NCI-H82 treated with DMSO at 0.1 percent for 48 hours (cell line): ENCODE data around the gene SRGAP3.

Experiments used
- DNase-seq: peaks from one replicate; lab custom pipeline; 2025; ENCODE audit not compliant: unreplicated experiment; lab: John Stamatoyannopoulos, UW

The SRGAP3 gene

GRCh38 chr3:9204253-9204992 is 45.0 kb downstream of the SRGAP3 start:
- peak; percentile 7 for DNase-seq

GRCh38 chr3:9203317-9203716 is 46.1 kb downstream of the SRGAP3 start:
- DNase-seq = no peak

- DNase-seq = no peak
These were observed 46.9 kb downstream of the SRGAP3 start for GRCh38 chr3:9202546-9202945.

- no peak for DNase-seq
These were observed 47.5 kb downstream of the SRGAP3 start for GRCh38 chr3:9201955-9202354.

GRCh38 chr3:9201266-9201665 is 48.2 kb downstream of the SRGAP3 start:
- DNase-seq = no peak

GRCh38 chr3:9199775-9200174 is 49.7 kb downstream of the SRGAP3 start:
- no peak for DNase-seq

GRCh38 chr3:9198899-9199335 is 50.5 kb downstream of the SRGAP3 start:
- no peak for DNase-seq

GRCh38 chr3:9198261-9198660 is 51.2 kb downstream of the SRGAP3 start:
- DNase-seq = no peak

GRCh38 chr3:9196020-9196419 is 53.4 kb downstream of the SRGAP3 start:
- peak; percentile 39 for DNase-seq

- no peak for DNase-seq
These were observed 54.1 kb downstream of the SRGAP3 start for GRCh38 chr3:9195390-9195789.

- DNase-seq = no peak
These were observed 54.8 kb downstream of the SRGAP3 start for GRCh38 chr3:9194509-9195184.

GRCh38 chr3:9193633-9194195 is 55.7 kb downstream of the SRGAP3 start:
- no peak for DNase-seq

- no peak for DNase-seq
These were observed 56.2 kb downstream of the SRGAP3 start for GRCh38 chr3:9193211-9193610.

- DNase-seq = no peak
These were observed 57.0 kb downstream of the SRGAP3 start for GRCh38 chr3:9192248-9193025.

- no peak for DNase-seq
These were observed 59.2 kb downstream of the SRGAP3 start for GRCh38 chr3:9190276-9190675.

- no peak for DNase-seq
These were observed 60.9 kb downstream of the SRGAP3 start for GRCh38 chr3:9188583-9188982.

- DNase-seq = peak; percentile 87
These were observed 63.7 kb downstream of the SRGAP3 start for GRCh38 chr3:9185701-9186100.

GRCh38 chr3:9185046-9185445 is 64.4 kb downstream of the SRGAP3 start:
- no peak for DNase-seq

- DNase-seq = no peak
These were observed 65.0 kb downstream of the SRGAP3 start for GRCh38 chr3:9184461-9184835.

GRCh38 chr3:9183811-9184460 is 65.5 kb downstream of the SRGAP3 start:
- DNase-seq = peak; percentile 72

- DNase-seq = no peak
These were observed 66.4 kb downstream of the SRGAP3 start for GRCh38 chr3:9183011-9183410.
